ENCODE measurements around the gene FBXL2.

DNA sequence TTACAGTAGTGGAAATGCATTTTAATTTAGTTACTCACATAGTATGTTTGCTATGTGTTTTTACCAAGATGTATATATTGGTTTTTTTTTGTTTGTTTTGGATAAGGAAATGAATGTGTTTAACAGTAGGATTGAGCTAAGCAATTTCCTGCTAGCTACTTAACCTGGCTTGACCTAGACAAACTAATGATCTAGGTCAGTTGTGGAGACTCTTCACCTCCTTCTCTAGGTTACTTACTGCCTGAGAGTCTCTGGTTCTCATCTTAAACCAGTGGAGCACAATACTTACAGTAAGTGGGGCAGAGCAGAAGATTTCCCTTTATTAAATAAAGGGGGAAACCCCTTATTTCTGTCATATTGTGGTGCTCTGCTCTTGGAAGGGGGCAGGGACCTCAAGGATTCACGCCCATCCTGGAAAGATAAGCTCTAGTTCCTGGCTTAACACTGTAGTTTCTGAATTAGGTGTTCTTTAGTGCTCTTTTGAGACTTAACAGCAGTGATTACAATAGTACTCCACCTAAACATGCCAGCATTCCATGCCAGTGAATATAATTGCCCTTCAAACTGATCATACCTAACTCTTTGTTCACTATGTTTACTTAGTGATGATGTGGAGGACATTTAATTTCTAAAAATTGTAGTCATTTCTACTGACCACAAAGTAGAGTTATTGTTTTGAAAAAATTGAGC lies 83.0 kb downstream of the FBXL2 start:
- TF ChIP-seq, protein P1, sequence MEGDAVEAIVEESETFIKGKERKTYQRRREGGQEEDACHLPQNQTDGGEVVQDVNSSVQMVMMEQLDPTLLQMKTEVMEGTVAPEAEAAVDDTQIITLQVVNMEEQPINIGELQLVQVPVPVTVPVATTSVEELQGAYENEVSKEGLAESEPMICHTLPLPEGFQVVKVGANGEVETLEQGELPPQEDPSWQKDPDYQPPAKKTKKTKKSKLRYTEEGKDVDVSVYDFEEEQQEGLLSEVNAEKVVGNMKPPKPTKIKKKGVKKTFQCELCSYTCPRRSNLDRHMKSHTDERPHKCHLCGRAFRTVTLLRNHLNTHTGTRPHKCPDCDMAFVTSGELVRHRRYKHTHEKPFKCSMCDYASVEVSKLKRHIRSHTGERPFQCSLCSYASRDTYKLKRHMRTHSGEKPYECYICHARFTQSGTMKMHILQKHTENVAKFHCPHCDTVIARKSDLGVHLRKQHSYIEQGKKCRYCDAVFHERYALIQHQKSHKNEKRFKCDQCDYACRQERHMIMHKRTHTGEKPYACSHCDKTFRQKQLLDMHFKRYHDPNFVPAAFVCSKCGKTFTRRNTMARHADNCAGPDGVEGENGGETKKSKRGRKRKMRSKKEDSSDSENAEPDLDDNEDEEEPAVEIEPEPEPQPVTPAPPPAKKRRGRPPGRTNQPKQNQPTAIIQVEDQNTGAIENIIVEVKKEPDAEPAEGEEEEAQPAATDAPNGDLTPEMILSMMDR (IDR thresholded peaks at IDR 0.05; ENCODE audit: low read length), result no peak
- TF ChIP-seq EZH2 (IDR thresholded peaks at IDR 0.05; ENCODE audit: borderline replicate concordance, low read length), result no peak
